HepG2 (cell line): ENCODE results near the gene TREH.

Experiments used
- ARID2 ChIP-seq: sonication (generic); formaldehyde crosslinking; IDR thresholded peaks from 2 replicates; pipeline ENCODE4 v1.8.1; 2022; ENCODE audit warnings: mild to moderate bottlenecking, missing genetic modification reagents, borderline replicate concordance
- CBX5 ChIP-seq: sonication (generic); formaldehyde crosslinking; IDR thresholded peaks from 2 replicates; pipeline ENCODE4 v1.4.0; 2020; ENCODE audit warnings: missing genetic modification reagents, borderline replicate concordance
- CCAR2 ChIP-seq: fragments of 200-400 bp; formaldehyde crosslinking; optimal IDR thresholded peaks from 2 replicates; pipeline ENCODE3; 2018; ENCODE audit warnings: low read depth, mild to moderate bottlenecking, low read length, moderate library complexity
- CREB1 ChIP-seq, 2 experiments: fragments of 450-650 bp in 1 of 2; IDR thresholded peaks; 2 replicates each; pipeline ENCODE4 v1.6.1; 2016 to 2017; ENCODE audit warnings: control low read depth in 1 of 2, mild to moderate bottlenecking in 1 of 2, missing compliant biosample characterization in 1 of 2, missing genetic modification characterization in 1 of 2
- HNRNPK ChIP-seq: fragments of 200-400 bp; formaldehyde crosslinking; IDR thresholded peaks from 2 replicates; pipeline ENCODE4 v1.6.1; 2018; ENCODE audit warnings: low read length, low read depth, moderate library complexity, mild to moderate bottlenecking; ENCODE audit not compliant: poor library complexity, severe bottlenecking
- KDM1A ChIP-seq: IDR thresholded peaks from 2 replicates; pipeline ENCODE4 v1.6.1; 2016; ENCODE audit warnings: missing compliant biosample characterization
- MNT ChIP-seq: fragments of 450-650 bp; IDR thresholded peaks from 2 replicates; pipeline ENCODE4 v1.6.1; 2016
- MXI1 ChIP-seq: IDR thresholded peaks from 3 replicates; pipeline ENCODE4 v1.6.1; 2012; ENCODE audit warnings: low read depth, low read length, inconsistent platforms, borderline replicate concordance
- RFX3 ChIP-seq: IDR thresholded peaks from 2 replicates; pipeline ENCODE4 v1.6.1; 2016; ENCODE audit warnings: missing biosample characterization, missing genetic modification reagents
- YEATS2 ChIP-seq: sonication (generic); formaldehyde crosslinking; IDR thresholded peaks from 2 replicates; pipeline ENCODE4 v1.4.0; 2020; ENCODE audit warnings: missing genetic modification reagents, borderline replicate concordance
- YY1 ChIP-seq: IDR thresholded peaks from 2 replicates; pipeline ENCODE4 v1.6.1; 2011; ENCODE audit warnings: low read length, low read depth, moderate library complexity, mild to moderate bottlenecking; ENCODE audit not compliant: insufficient read depth, insufficient replicate concordance
- ZNF121 ChIP-seq: sonication (generic); formaldehyde crosslinking; IDR thresholded peaks from 2 replicates; pipeline ENCODE4 v1.5.0; 2020; ENCODE audit warnings: mild to moderate bottlenecking, missing genetic modification reagents
- ZNF367 ChIP-seq: sonication (generic); formaldehyde crosslinking; IDR thresholded peaks from 2 replicates; pipeline ENCODE4 v1.4.0; 2020; ENCODE audit warnings: missing genetic modification reagents, borderline replicate concordance
- ZNF513 ChIP-seq: sonication (generic); formaldehyde crosslinking; conservative IDR thresholded peaks from 2 replicates; pipeline ENCODE4 v1.5.0; 2020; ENCODE audit warnings: missing genetic modification reagents

- TF ChIP-seq ZNF513 (CRISPR knock-in tag) (no peak), CBX5 (CRISPR knock-in tag) (no peak), RFX3 (CRISPR knock-in tag) (no peak), MXI1 (no peak), HNRNPK (no peak), KDM1A (CRISPR knock-in tag) (no peak), ARID2 (CRISPR knock-in tag) (no peak), CCAR2 (no peak), ZNF121 (CRISPR knock-in tag) (no peak), CREB1 (IDR thresholded peaks at IDR 0.05) (no peak), CREB1 (CRISPR knock-in tag; IDR thresholded peaks at IDR 0.05) (no peak), ZNF367 (no peak), YEATS2 (CRISPR knock-in tag) (no peak), MNT (no peak), YY1 (no peak)
Observed at GRCh38 chr11:118674082-118674435, 5.4 kb downstream of the TREH start.
